Cardiac fibroblast (primary cell): Measurements from ENCODE around the gene ADRB2.

ENCODE experiments used
- DNase-seq, 2 donors: peaks; one replicate each; pipeline versions ENCODE4 v3.0.0 to v3.0.0-alpha.2; 2010; ENCODE audit warnings: low read depth in 2 of 2
- H3K4me3 ChIP-seq, 2 donors: replicated peaks in 1 of 2; 1 replicate in 1 of 2; 2 replicates in 1 of 2; pipeline ENCODE4 v1.5.1; 2011; ENCODE audit warnings: low read depth in 2 of 2, low read length in 2 of 2, mild to moderate bottlenecking in 2 of 2, moderate library complexity in 1 of 2
- CTCF ChIP-seq: IDR thresholded peaks from one replicate; pipeline ENCODE4 v1.5.1; 2011; ENCODE audit warnings: low read depth, mild to moderate bottlenecking, low read length, inconsistent platforms

The ADRB2 gene

DNA sequence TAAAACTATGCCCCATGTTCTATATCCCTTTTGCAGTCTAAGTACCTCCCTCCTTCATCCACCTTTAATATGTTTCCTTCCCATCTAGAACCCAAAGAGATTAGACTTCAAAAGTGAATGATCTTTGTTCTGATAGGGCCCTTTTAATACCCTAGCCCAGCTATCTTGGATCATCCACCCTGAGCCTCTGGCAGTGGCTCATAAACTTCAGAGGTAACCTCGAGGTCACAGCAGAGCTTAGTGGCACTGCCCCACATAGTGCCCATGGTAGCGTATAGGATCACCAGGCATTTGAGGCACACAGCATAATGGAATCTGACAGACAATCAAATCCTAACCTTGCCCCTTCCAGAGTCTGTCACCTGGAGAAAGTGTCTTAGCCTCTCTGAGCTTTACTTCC lies 15.8 kb downstream of the ADRB2 start:
- no peak overlapping the region for H3K4me3 ChIP-seq

DNA sequence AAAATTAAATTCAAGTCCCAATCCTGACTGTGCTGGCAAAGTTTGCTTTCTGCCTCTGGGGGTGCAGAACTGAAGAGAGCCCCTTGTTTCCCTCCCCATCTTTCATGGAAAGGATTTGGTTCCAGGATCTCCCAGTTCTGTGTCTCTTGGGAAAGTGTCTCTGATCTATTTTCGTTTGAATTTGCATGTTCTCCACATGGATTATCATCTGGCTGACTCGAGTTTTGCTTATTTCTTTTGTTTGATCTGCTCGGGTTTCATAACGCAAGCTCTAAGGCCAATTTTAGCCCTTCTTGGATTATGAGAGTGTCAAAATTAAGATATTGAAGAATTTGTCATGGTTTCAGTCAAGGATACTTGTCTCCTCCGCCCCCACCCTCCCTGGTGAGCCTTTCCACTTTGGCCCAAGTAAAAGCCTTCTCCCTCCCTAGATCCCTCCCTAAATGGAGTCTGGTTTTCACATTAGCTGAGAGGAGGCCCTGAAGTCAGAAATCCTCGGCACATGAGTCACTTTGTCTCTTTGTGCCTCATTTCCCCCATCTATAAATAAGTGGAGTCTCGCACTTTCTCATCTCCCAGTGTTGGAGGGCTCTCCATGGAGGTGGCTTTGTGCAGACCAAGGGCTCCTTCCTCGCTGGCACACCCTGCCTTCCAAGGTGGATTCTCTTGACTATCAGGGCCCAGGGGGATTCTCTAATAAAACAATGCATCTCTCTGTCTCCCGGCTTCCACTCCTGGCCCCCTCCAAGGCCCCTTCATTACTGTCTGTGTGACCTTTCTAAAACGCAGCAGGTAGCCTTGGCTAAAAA lies 17.3 kb downstream of the ADRB2 start:
- no peak for TF ChIP-seq CTCF
- peak in 1 of 2 donors; percentile 19 for DNase-seq
- H3K4me3 ChIP-seq, result no peak overlapping the region

More for the DNA sequence above, 15.8 kb downstream of the ADRB2 start:
- no peak for TF ChIP-seq CTCF
- DNase-seq, result no peak

GRCh38 chr5:148844433-148845280 lies 18.2 kb downstream of the ADRB2 start:
- DNase-seq, result no peak
- TF ChIP-seq CTCF, result no peak

DNA sequence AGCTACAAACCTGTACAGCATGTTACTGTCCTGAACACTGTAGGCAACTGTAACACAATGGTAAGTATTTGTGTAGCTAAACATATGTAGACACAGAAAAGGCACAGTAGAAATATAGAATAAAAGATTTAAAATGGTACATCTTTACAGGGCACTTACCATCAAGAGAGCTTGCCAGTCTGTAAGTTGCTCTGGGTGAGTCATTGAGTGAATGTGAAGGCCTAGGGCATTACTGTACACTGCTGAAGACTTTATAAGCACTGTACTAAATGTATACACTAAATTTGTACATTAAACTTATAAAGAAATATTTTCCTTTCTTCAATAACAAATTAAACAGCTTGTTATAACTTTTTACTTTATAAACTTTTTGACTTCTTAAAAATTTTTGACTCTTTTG lies 20.5 kb downstream of the ADRB2 start:
- H3K4me3 ChIP-seq, result no peak overlapping the region
- peak in 1 of 2 donors; percentile 24 for DNase-seq
- no peak for TF ChIP-seq CTCF

More at GRCh38 chr5:148844433-148845280, 18.2 kb downstream of the ADRB2 start:
- H3K4me3 ChIP-seq, result no peak overlapping the region

- no peak for TF ChIP-seq CTCF
- no peak for DNase-seq
Measured at GRCh38 chr5:148847456-148847855, 21.0 kb downstream of the ADRB2 start.

GRCh38 chr5:148848393-148849031 lies 22.1 kb downstream of the ADRB2 start:
- H3K4me3 ChIP-seq, result no peak overlapping the region
- no peak for DNase-seq
- no peak for TF ChIP-seq CTCF

More at GRCh38 chr5:148847456-148847855, 21.0 kb downstream of the ADRB2 start:
- H3K4me3 ChIP-seq, result no peak overlapping the region
